ENCODE data around the gene BACE2.

- TF ChIP-seq CTCF (IDR thresholded peaks at IDR 0.05; ENCODE audit: poor library complexity, severe bottlenecking) (no peak), POLR2AphosphoS5 (IDR thresholded peaks at IDR 0.05) (no peak), TAF1 (IDR thresholded peaks at IDR 0.05; ENCODE audit: low read depth) (no peak), EZH2 (IDR thresholded peaks at IDR 0.05; ENCODE audit: borderline replicate concordance, insufficient read depth, low read length, poor library complexity, severe bottlenecking) (no peak), EP300 (conservative IDR thresholded peaks at IDR 0.05; ENCODE audit: poor library complexity, severe bottlenecking) (no peak), RAD21 (conservative IDR thresholded peaks at IDR 0.05) (no peak), SMC3 (conservative IDR thresholded peaks at IDR 0.05; ENCODE audit: poor library complexity) (no peak)
Observed at GRCh38 chr21:41189150-41189745, 21.3 kb downstream of the BACE2 start.
